H1 (cell line): ENCODE results near the gene RAB1A. TPM values are rescaled to one million over a fixed set of nuclear protein-coding genes. Genes with fewer than 3 reads are reported as not detected.

ENCODE experiments used
- CTCF ChIA-PET: fragments of 300-600 bp; sonication (Branson Sonifier 250); formaldehyde crosslinking; loops from one replicate; lab custom pipeline; 2021; ENCODE audit not compliant: partially characterized antibody; lab: Charles Lee
- POLR2A ChIA-PET: fragments of 300-600 bp; sonication (Branson Sonifier 250); formaldehyde crosslinking; loops from one replicate; lab custom pipeline; 2021; ENCODE audit warnings: inconsistent platforms; ENCODE audit not compliant: partially characterized antibody; lab: Charles Lee
- DNase-seq, 2 experiments: peaks; one replicate each; pipeline versions ENCODE4 v3.0.0 to v3.0.0-alpha.2; 2010 to 2022; ENCODE audit warnings: low spot score in 2 of 2, low read depth in 1 of 2, mixed read lengths in 1 of 2
- FAIRE-seq: peaks from 2 replicates; lab custom pipeline; 2011; peaks lifted over from hg19 to GRCh38; lab: Jason Lieb, UNC
- H2AFZ ChIP-seq: 2 replicates; pipeline ENCODE4 v1.8.1; 2012; ENCODE audit warnings: low read length, inconsistent platforms
- H2AK5ac ChIP-seq: 2 replicates; pipeline ENCODE4 v1.6.1; 2013; ENCODE audit warnings: low read depth, low read length
- H2BK120ac ChIP-seq: replicated peaks from 2 replicates; pipeline ENCODE3; 2013; ENCODE audit warnings: low read depth, low read length, inconsistent platforms
- H2BK12ac ChIP-seq: 2 replicates; pipeline ENCODE4 v1.6.1; 2013; ENCODE audit warnings: low read depth, low read length
- H2BK15ac ChIP-seq: 2 replicates; pipeline ENCODE4 v1.6.1; 2013; ENCODE audit warnings: low read length
- H2BK20ac ChIP-seq: 2 replicates; pipeline ENCODE4 v1.6.1; 2013; ENCODE audit warnings: low read length
- H2BK5ac ChIP-seq: 2 replicates; pipeline ENCODE4 v1.6.1; 2013; ENCODE audit warnings: low read depth, low read length
- H3K14ac ChIP-seq: 2 replicates; pipeline ENCODE4 v1.6.1; 2013; ENCODE audit warnings: inconsistent platforms; ENCODE audit not compliant: insufficient read length
- H3K18ac ChIP-seq: 2 replicates; pipeline ENCODE4 v1.6.1; 2013; ENCODE audit warnings: low read length; ENCODE audit errors: extremely low read depth
- H3K23ac ChIP-seq: 2 replicates; pipeline ENCODE4 v1.6.1; 2013; ENCODE audit warnings: inconsistent platforms; ENCODE audit not compliant: insufficient read length
- H3K23me2 ChIP-seq: 2 replicates; pipeline ENCODE4 v1.6.1; 2013; ENCODE audit warnings: low read depth, low read length
- H3K27ac ChIP-seq: 2 replicates; pipeline ENCODE4 v1.6.1; 2011; ENCODE audit warnings: low read depth, low read length, inconsistent platforms
- H3K27me3 ChIP-seq, 4 experiments: replicated peaks in 1 of 4; 1 replicate in 1 of 4; 2 replicates in 3 of 4; pipeline versions ENCODE4 v1.6.1 to v1.8.1; 2011 to 2013; ENCODE audit warnings: low read length in 3 of 4, mild to moderate bottlenecking in 3 of 4, inconsistent platforms in 2 of 4, mixed read lengths in 2 of 4, moderate library complexity in 1 of 4; ENCODE audit not compliant: control insufficient read depth in 3 of 4, insufficient read depth in 3 of 4; ENCODE audit errors: extremely low read depth in 1 of 4
- H3K36me3 ChIP-seq, 4 experiments: 2 replicates each; pipeline versions ENCODE4 v1.6.1 to v1.8.1; 2011 to 2013; ENCODE audit warnings: mild to moderate bottlenecking in 4 of 4, low read length in 3 of 4, moderate library complexity in 2 of 4, control low read depth in 1 of 4, inconsistent platforms in 1 of 4; ENCODE audit not compliant: insufficient read depth in 4 of 4, control insufficient read depth in 2 of 4
- H3K4ac ChIP-seq: replicated peaks from 2 replicates; pipeline ENCODE3; 2013; ENCODE audit warnings: low read length, low read depth, mixed read lengths, inconsistent platforms; ENCODE audit not compliant: insufficient read length
- H3K4me1 ChIP-seq, 4 experiments: replicated peaks in 1 of 4; 1 replicate in 1 of 4; 2 replicates in 3 of 4; pipeline versions ENCODE4 v1.6.1 to v1.8.1; 2011 to 2013; ENCODE audit warnings: low read length in 3 of 4, inconsistent platforms in 2 of 4, mixed read lengths in 1 of 4; ENCODE audit not compliant: insufficient read depth in 4 of 4, control insufficient read depth in 3 of 4
- H3K4me2 ChIP-seq, 2 experiments: 2 replicates each; pipeline versions ENCODE4 v1.6.1 to v1.8.1; 2011 to 2013; ENCODE audit warnings: low read depth in 2 of 2, low read length in 2 of 2, control low read depth in 1 of 2, inconsistent platforms in 1 of 2, mild to moderate bottlenecking in 1 of 2; ENCODE audit not compliant: insufficient read depth in 1 of 2
- H3K4me3 ChIP-seq, 4 experiments: fragments of 200-600, 300-600 bp in 1 of 4; sonication (generic), shearing (Covaris generic), sonication (Bioruptor Twin) in 1 of 4; 2 replicates each; pipeline versions ENCODE4 v1.5.1 to v1.8.1; 2011 to 2016; ENCODE audit warnings: low read length in 4 of 4, low read depth in 3 of 4, control low read depth in 2 of 4, inconsistent platforms in 2 of 4, mild to moderate bottlenecking in 2 of 4, mixed read lengths in 1 of 4, moderate library complexity in 1 of 4; ENCODE audit not compliant: insufficient read depth in 2 of 4; ENCODE audit errors: extremely low read depth in 1 of 4
- H3K56ac ChIP-seq: replicated peaks from 2 replicates; pipeline ENCODE3; 2013; ENCODE audit warnings: low read depth, mild to moderate bottlenecking, mixed read lengths, low read length, inconsistent platforms; ENCODE audit not compliant: insufficient read length
- H3K79me1 ChIP-seq: 2 replicates; pipeline ENCODE4 v1.6.1; 2013; ENCODE audit warnings: low read depth, low read length, control low read depth
- H3K79me2 ChIP-seq, 2 experiments: 2 replicates each; pipeline versions ENCODE4 v1.6.1 to v1.8.1; 2012 to 2013; ENCODE audit warnings: low read length in 2 of 2, mild to moderate bottlenecking in 2 of 2, inconsistent platforms in 1 of 2; ENCODE audit not compliant: insufficient read depth in 2 of 2, control insufficient read depth in 1 of 2
- H3K9ac ChIP-seq, 4 experiments: replicated peaks in 1 of 4; 1 replicate in 1 of 4; 2 replicates in 3 of 4; pipeline versions ENCODE4 v1.6.1 to v1.8.1; 2011 to 2013; ENCODE audit warnings: low read depth in 3 of 4, low read length in 3 of 4, control low read depth in 2 of 4, mild to moderate bottlenecking in 2 of 4, moderate library complexity in 2 of 4, inconsistent platforms in 1 of 4; ENCODE audit errors: extremely low read depth in 1 of 4
- H3K9me3 ChIP-seq, 2 experiments: 2 replicates each; pipeline versions ENCODE4 v1.6.1 to v1.8.1; 2012 to 2013; ENCODE audit warnings: mild to moderate bottlenecking in 2 of 2, moderate library complexity in 2 of 2, control low read depth in 1 of 2, inconsistent platforms in 1 of 2, low read depth in 1 of 2, low read length in 1 of 2, mixed read lengths in 1 of 2; ENCODE audit not compliant: insufficient read depth in 2 of 2
- H4K20me1 ChIP-seq, 2 experiments: replicated peaks in 1 of 2; 2 replicates each; pipeline versions ENCODE3 to v1.8.1; 2011 to 2013; ENCODE audit warnings: inconsistent platforms in 2 of 2, low read length in 2 of 2, mild to moderate bottlenecking in 1 of 2; ENCODE audit not compliant: insufficient read depth in 2 of 2, control insufficient read depth in 1 of 2
- H4K5ac ChIP-seq: 2 replicates; pipeline ENCODE4 v1.6.1; 2013; ENCODE audit warnings: low read length, low read depth, mixed read lengths, inconsistent platforms; ENCODE audit not compliant: insufficient read length
- H4K8ac ChIP-seq: 2 replicates; pipeline ENCODE4 v1.8.0; 2013; ENCODE audit warnings: mild to moderate bottlenecking, moderate library complexity, low read length, inconsistent platforms; ENCODE audit not compliant: insufficient read depth; ENCODE audit errors: extremely low read depth
- H4K91ac ChIP-seq: replicated peaks from 2 replicates; pipeline ENCODE3; 2013; ENCODE audit warnings: low read length, mixed read lengths, inconsistent platforms; ENCODE audit not compliant: insufficient read length
- CBX5 ChIP-seq: fragments of 300-800, 300-1000 bp; sonication (generic); IDR thresholded peaks from 2 replicates; pipeline ENCODE4 v1.7.1; 2016; ENCODE audit warnings: antibody characterized with exemption, low read length, low read depth
- CHD1 ChIP-seq: IDR thresholded peaks from 2 replicates; pipeline ENCODE4 v1.6.1; 2012; ENCODE audit warnings: low read depth, low read length, improper control_type of control experiment
- CHD2 ChIP-seq: IDR thresholded peaks from 2 replicates; pipeline ENCODE4 v1.6.1; 2012; ENCODE audit warnings: low read length, improper control_type of control experiment
- EP300 ChIP-seq, 2 experiments: IDR thresholded peaks; 1 replicate in 1 of 2; 2 replicates in 1 of 2; pipeline ENCODE4 v1.6.1; 2011 to 2012; ENCODE audit warnings: low read depth in 2 of 2, low read length in 2 of 2, mild to moderate bottlenecking in 2 of 2, borderline replicate concordance in 1 of 2, inconsistent platforms in 1 of 2, moderate library complexity in 1 of 2
- HDAC2 ChIP-seq, 2 experiments: fragments of 300-600 bp in 1 of 2; sonication (generic) in 1 of 2; IDR thresholded peaks; 2 replicates each; pipeline ENCODE4 v1.6.1; 2011 to 2012; ENCODE audit warnings: low read depth in 2 of 2, low read length in 2 of 2, mild to moderate bottlenecking in 2 of 2, moderate library complexity in 2 of 2, borderline replicate concordance in 1 of 2, inconsistent platforms in 1 of 2
- KDM5A ChIP-seq: fragments of 200-600 bp; IDR thresholded peaks from 2 replicates; pipeline ENCODE4 v1.7.1; 2012; ENCODE audit warnings: mild to moderate bottlenecking, low read length, inconsistent platforms, mixed read lengths
- NRF1 ChIP-seq: IDR thresholded peaks from 2 replicates; pipeline ENCODE4 v1.6.1; 2011; ENCODE audit warnings: mild to moderate bottlenecking, low read depth, low read length, improper control_type of control experiment
- PHF8 ChIP-seq: fragments of 200-600 bp; sonication (generic); conservative IDR thresholded peaks from 2 replicates; pipeline ENCODE4 v1.7.1; 2012; ENCODE audit warnings: low read depth, mild to moderate bottlenecking, inconsistent platforms, low read length, moderate library complexity
- POLR2AphosphoS5 ChIP-seq: IDR thresholded peaks from 2 replicates; pipeline ENCODE4 v1.6.1; 2011; ENCODE audit warnings: low read depth, low read length
- RBBP5 ChIP-seq: IDR thresholded peaks from 2 replicates; pipeline ENCODE4 v1.7.1; 2012; ENCODE audit warnings: low read depth, mild to moderate bottlenecking, inconsistent platforms, low read length, moderate library complexity, borderline replicate concordance
- RNF2 ChIP-seq: fragments of 200-900, 300-1000 bp; sonication (generic); IDR thresholded peaks from 2 replicates; pipeline ENCODE4 v1.7.1; 2016; ENCODE audit warnings: borderline replicate concordance, low read depth, mild to moderate bottlenecking, antibody characterized with exemption, low read length; ENCODE audit not compliant: poor library complexity, severe bottlenecking; ENCODE audit errors: missing control alignments
- SIN3A ChIP-seq, 2 experiments: IDR thresholded peaks in 1 of 2; conservative IDR thresholded peaks in 1 of 2; 2 replicates each; pipeline ENCODE4 v1.6.1; 2011 to 2012; ENCODE audit warnings: low read length in 2 of 2, improper control_type of control experiment in 1 of 2, low read depth in 1 of 2, mild to moderate bottlenecking in 1 of 2
- SIRT6 ChIP-seq: IDR thresholded peaks from one replicate; pipeline ENCODE4 v1.7.1; 2012; ENCODE audit warnings: low read length, inconsistent platforms
- SP4 ChIP-seq: IDR thresholded peaks from 2 replicates; pipeline ENCODE4 v1.6.1; 2012; ENCODE audit warnings: low read length, inconsistent platforms
- WGBS, 2 experiments: shearing (Covaris generic) in 1 of 2; methylation state at CpG; one replicate each; pipeline versions ENCODE4 v1.1.6 to v1.1.7; 2013 to 2015; ENCODE audit warnings: low lambda C conversion rate in 2 of 2, mixed read lengths in 2 of 2, inconsistent platforms in 1 of 2, low coverage in 1 of 2, missing lambda C conversion rate in 1 of 2; ENCODE audit not compliant: insufficient replicate concordance in 2 of 2, insufficient coverage in 1 of 2, insufficient read length in 1 of 2; ENCODE audit errors: extremely low coverage in 1 of 2, missing lambda C conversion rate in 1 of 2; 5-methylcytosine and 5-hydroxymethylcytosine counted together
- polyA plus RNA-seq, 7 experiments: library from polyadenylated mRNA; depleted of rRNA in 3 of 7; stranded (reverse) in 5 of 7; unstranded in 2 of 7; fragments of >200 nt in 5 of 7; fragments of 200-250 nt in 2 of 7; gene quantifications; 1 replicate in 5 of 7; 2 replicates in 1 of 7; 4 replicates in 1 of 7; pipeline versions ENCODE4 v1.2.1 to v1.2.3, GENCODE V29; 2011 to 2013; ENCODE audit warnings: missing spikeins in 2 of 7, mixed read lengths in 2 of 7
- total RNA-seq: library from RNA; stranded (reverse); fragmentation: NEBNext Ultra II Directional; extraction: Animal tissue kit (Norgen Biotek cat#: 25700); gene quantifications from 2 replicates; pipeline ENCODE4 v1.2.1, GENCODE V29; 2021

Gene RAB1A
- total and polyA plus RNA-seq, 2 of the 8 experiments (the other 6 are each of a cell fraction or from before 2014, with no cell fraction given): 77.9 to 120 TPM

GRCh38 chr2:65169760-65170136 is 39.8 kb upstream of the RAB1A start:
- no peak overlapping the region for H3K4me2 ChIP-seq
- no peaks in the 10 kb centered on the region for H3K79me2 ChIP-seq
- ChIA-PET CTCF (interaction anchor here (0.8 to 4.4 kb wide), 21 partner anchors 12 to 251 kb away, joined by 3 to 27 read pairs (median 5); partner anchors contain the start of gene CEP68), POLR2A (interaction anchor here (0.8 to 1.4 kb wide), 2 partner anchors 110 to 114 kb away, joined by 3 to 5 read pairs; partner anchors contain the start of gene CEP68)
- no peak overlapping the region for H2AFZ ChIP-seq
- no peak overlapping the region for H4K8ac ChIP-seq
- no peak overlapping the region for H3K4me3 ChIP-seq
- H2BK12ac ChIP-seq: no peak overlapping the region
- no peak overlapping the region for H3K14ac ChIP-seq
- H3K79me1 ChIP-seq: no peaks in the 10 kb centered on the region
- no peak overlapping the region for H3K23ac ChIP-seq
- no peak overlapping the region for H2BK15ac ChIP-seq
- H2BK5ac ChIP-seq: no peak overlapping the region
- WGBS, 2 experiments: 88% methylated on average over 3 of the region's 4 CpGs; no CpG with 5 or more reads in 1 of the 2 experiments
- no peak overlapping the region for H2BK120ac ChIP-seq
- no peaks in the 10 kb centered on the region for H3K36me3 ChIP-seq
- no peak overlapping the region for H3K18ac ChIP-seq
- no peak overlapping the region for H3K27ac ChIP-seq
- no peaks in the 10 kb centered on the region for H4K20me1 ChIP-seq
- H3K27me3 ChIP-seq: no peaks in the 10 kb centered on the region
- no peak overlapping the region for H4K5ac ChIP-seq
- no peak overlapping the region for H3K4ac ChIP-seq
- DNase-seq: no peak
- H3K4me1 ChIP-seq: no peaks in the 10 kb centered on the region
- H3K56ac ChIP-seq: no peak overlapping the region
- H3K9me3 ChIP-seq: no peaks in the 10 kb centered on the region
- H3K9ac ChIP-seq: no peak overlapping the region
- H4K91ac ChIP-seq: no peak overlapping the region
- no peak overlapping the region for H2AK5ac ChIP-seq
- H3K23me2 ChIP-seq: no peaks in the 10 kb centered on the region
- no peak overlapping the region for H2BK20ac ChIP-seq
- FAIRE-seq: no peak
- no peak for TF ChIP-seq EP300 (IDR thresholded peaks at IDR 0.05; ENCODE audit: borderline replicate concordance in 1 of 2, low read depth in 2 of 2, low read length in 2 of 2)
- TF ChIP-seq KDM5A: no peak
- TF ChIP-seq HDAC2 (IDR thresholded peaks at IDR 0.05; ENCODE audit: borderline replicate concordance in 1 of 2, low read depth in 2 of 2, low read length in 2 of 2): no peak
- TF ChIP-seq CHD2: no peak
- TF ChIP-seq CHD1: no peak
- TF ChIP-seq SIRT6: no peak
- no peak for TF ChIP-seq PHF8
- TF ChIP-seq SIN3A (conservative IDR thresholded peaks at IDR 0.05 in 1 of 2, IDR thresholded peaks at IDR 0.05 in 1 of 2; ENCODE audit: low read depth in 1 of 2, low read length in 2 of 2): no peak
- no peak for TF ChIP-seq POLR2AphosphoS5
- no peak for TF ChIP-seq RNF2
- no peak for TF ChIP-seq SP4
- TF ChIP-seq CBX5: no peak
- TF ChIP-seq NRF1: no peak
- no peak for TF ChIP-seq RBBP5
